Measurements from ENCODE around the gene INTS1. TPM values are rescaled to one million over a fixed set of nuclear protein-coding genes. Genes with fewer than 3 reads are reported as not detected.
"Not testable (repeated sequence)": the region's sequence is repeated elsewhere in the genome, so short reads cannot be mapped to it uniquely, and the experiment has no call there.

Gene INTS1
- polyA plus RNA-seq, 1 experiment, result 21.8 TPM

GRCh38 chr7:1521456-1521855 lies 17.3 kb upstream of the INTS1 start:
- DNase-seq (ENCODE audit: low read depth), result no peak
- CTCF ChIA-PET, result interaction anchor here (0.6 kb wide), 1 partner anchor 15 kb away, joined by 3 read pairs; no protein-coding TSS in a partner anchor

GRCh38 chr7:1520539-1521234 lies 16.5 kb upstream of the INTS1 start:
- POLR2A ChIA-PET, result no interaction called here
- CTCF ChIA-PET, result no interaction called here
- no peak overlapping the region for H3K4me3 ChIP-seq (ENCODE audit: low read depth, low read length)
- no peaks in the 10 kb centered on the region for H3K36me3 ChIP-seq (ENCODE audit: control insufficient read depth, insufficient read depth, low read length)
- H3K27me3 ChIP-seq (ENCODE audit: control insufficient read depth, insufficient read depth, low read length), result peaks cover 4% of the 10 kb centered on the region
- TF ChIP-seq, protein P1, sequence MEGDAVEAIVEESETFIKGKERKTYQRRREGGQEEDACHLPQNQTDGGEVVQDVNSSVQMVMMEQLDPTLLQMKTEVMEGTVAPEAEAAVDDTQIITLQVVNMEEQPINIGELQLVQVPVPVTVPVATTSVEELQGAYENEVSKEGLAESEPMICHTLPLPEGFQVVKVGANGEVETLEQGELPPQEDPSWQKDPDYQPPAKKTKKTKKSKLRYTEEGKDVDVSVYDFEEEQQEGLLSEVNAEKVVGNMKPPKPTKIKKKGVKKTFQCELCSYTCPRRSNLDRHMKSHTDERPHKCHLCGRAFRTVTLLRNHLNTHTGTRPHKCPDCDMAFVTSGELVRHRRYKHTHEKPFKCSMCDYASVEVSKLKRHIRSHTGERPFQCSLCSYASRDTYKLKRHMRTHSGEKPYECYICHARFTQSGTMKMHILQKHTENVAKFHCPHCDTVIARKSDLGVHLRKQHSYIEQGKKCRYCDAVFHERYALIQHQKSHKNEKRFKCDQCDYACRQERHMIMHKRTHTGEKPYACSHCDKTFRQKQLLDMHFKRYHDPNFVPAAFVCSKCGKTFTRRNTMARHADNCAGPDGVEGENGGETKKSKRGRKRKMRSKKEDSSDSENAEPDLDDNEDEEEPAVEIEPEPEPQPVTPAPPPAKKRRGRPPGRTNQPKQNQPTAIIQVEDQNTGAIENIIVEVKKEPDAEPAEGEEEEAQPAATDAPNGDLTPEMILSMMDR (IDR thresholded peaks at IDR 0.05; ENCODE audit: insufficient read depth, low read depth, low read length), result no peak
- DNase-seq (ENCODE audit: low read depth), result no peak

More at GRCh38 chr7:1521456-1521855, 17.3 kb upstream of the INTS1 start:
- no peak overlapping the region for H3K4me3 ChIP-seq (ENCODE audit: low read depth, low read length)
- TF ChIP-seq, protein P1 (IDR thresholded peaks at IDR 0.05; ENCODE audit: insufficient read depth, low read depth, low read length), result no peak
- POLR2A ChIA-PET, result no interaction called here
- peaks cover 4% of the 10 kb centered on the region for H3K27me3 ChIP-seq (ENCODE audit: control insufficient read depth, insufficient read depth, low read length)
- H3K36me3 ChIP-seq (ENCODE audit: control insufficient read depth, insufficient read depth, low read length), result no peaks in the 10 kb centered on the region

GRCh38 chr7:1519322-1519922 lies 15.2 kb upstream of the INTS1 start:
- H3K36me3 ChIP-seq (ENCODE audit: control insufficient read depth, insufficient read depth, low read length); H3K4me3 ChIP-seq (ENCODE audit: low read depth, low read length); DNase-seq (ENCODE audit: low read depth); POLR2A ChIA-PET; H3K27me3 ChIP-seq (ENCODE audit: control insufficient read depth, insufficient read depth, low read length): not testable (repeated sequence)
- CTCF ChIA-PET, result interaction anchor here (1.1 kb wide), 1 partner anchor 8 kb away, joined by 4 read pairs; no protein-coding TSS in a partner anchor

- TF ChIP-seq, protein P1 (IDR thresholded peaks at IDR 0.05; ENCODE audit: insufficient read depth, low read depth, low read length), result no peak
- no peaks in the 10 kb centered on the region; the same call in 1 of the 2 replicates for H3K27me3 ChIP-seq (ENCODE audit: control insufficient read depth, insufficient read depth, low read length)
- no peak overlapping the region for H3K4me3 ChIP-seq (ENCODE audit: low read depth, low read length)
- CTCF ChIA-PET, result no interaction called here
- DNase-seq (ENCODE audit: low read depth), result no peak
- H3K36me3 ChIP-seq (ENCODE audit: control insufficient read depth, insufficient read depth, low read length), result no peaks in the 10 kb centered on the region
- POLR2A ChIA-PET, result no interaction called here
These were observed 12.5 kb upstream of the INTS1 start for GRCh38 chr7:1516586-1517251.

DNA sequence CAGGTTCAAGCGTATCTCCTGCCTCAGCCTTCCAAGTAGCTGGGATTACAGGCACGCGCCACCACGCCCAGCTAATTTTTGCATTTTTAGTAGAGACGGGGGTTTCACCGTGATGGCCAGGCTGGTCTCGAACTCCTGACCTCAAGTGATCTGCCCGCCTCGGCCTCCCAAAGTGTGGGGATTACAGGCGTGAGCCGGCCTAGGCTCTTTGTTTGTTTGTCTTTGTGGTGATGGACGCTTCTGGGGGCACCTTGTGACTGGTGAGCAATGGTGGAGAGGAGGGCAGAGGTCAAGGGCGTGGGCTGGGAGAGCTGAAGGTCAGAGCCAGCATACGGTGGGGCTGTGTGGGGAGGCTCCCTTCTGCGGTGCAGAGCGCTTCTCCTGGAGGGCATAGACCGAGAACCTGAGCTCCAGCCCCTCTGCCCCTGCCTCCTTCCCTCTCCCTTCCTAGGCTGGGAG lies 11.3 kb upstream of the INTS1 start:
- DNase-seq (ENCODE audit: low read depth); H3K36me3 ChIP-seq (ENCODE audit: control insufficient read depth, insufficient read depth, low read length); H3K4me3 ChIP-seq (ENCODE audit: low read depth, low read length); POLR2A ChIA-PET; H3K27me3 ChIP-seq (ENCODE audit: control insufficient read depth, insufficient read depth, low read length): not testable (repeated sequence)
- CTCF ChIA-PET, result interaction anchor here (0.6 to 0.7 kb wide), 2 partner anchors 11 to 426 kb away, joined by 3 read pairs; no protein-coding TSS in a partner anchor

DNA sequence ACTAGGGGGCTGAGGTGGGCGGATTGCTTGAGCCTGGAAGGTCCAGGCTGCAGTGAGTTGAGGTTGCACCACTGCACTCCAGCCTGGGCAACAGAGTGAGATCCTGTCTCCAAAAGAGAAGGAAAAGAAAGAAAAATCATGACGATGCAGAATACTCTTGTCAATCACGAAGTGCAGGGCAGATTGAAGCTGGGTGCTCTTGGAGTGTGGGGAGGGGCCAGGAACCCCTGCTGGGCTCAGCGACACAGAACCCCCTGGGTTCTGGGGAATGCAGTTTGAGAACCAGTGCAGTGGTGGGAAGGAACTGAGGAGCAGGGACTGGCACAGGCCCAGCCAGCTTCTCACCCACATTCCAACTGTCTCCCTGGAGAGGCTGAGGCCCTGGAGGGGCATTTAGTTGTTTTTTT lies 10.8 kb upstream of the INTS1 start:
- Histone ChIP-seq H3K36me3 (ENCODE audit: control insufficient read depth, insufficient read depth, low read length) (no peaks in the 10 kb centered on the region), H3K27me3 (ENCODE audit: control insufficient read depth, insufficient read depth, low read length) (no peaks in the 10 kb centered on the region; the same call in 1 of the 2 replicates), H3K4me3 (ENCODE audit: low read depth, low read length) (no peak overlapping the region)
- CTCF ChIA-PET, result interaction anchor here (0.6 to 0.7 kb wide), 2 partner anchors 10 to 426 kb away, joined by 3 read pairs; no protein-coding TSS in a partner anchor
- DNase-seq (ENCODE audit: low read depth), result no peak
- POLR2A ChIA-PET, result no interaction called here
- TF ChIP-seq, protein P1 (IDR thresholded peaks at IDR 0.05; ENCODE audit: insufficient read depth, low read depth, low read length), result no peak
